Mammary epithelial cell (primary cell): ENCODE data around the gene LTB.
"Not testable (repeated sequence)": the region's sequence is repeated elsewhere in the genome, so short reads cannot be mapped to it uniquely, and the experiment has no call there.

Source experiments
- EZH2 ChIP-seq: IDR thresholded peaks from 2 replicates; pipeline ENCODE4 v1.6.1; 2012; ENCODE audit warnings: low read length, inconsistent platforms, borderline replicate concordance
- TF ChIP-seq, protein P1 (sequence below), 2 donors: IDR thresholded peaks in 1 of 2; conservative IDR thresholded peaks in 1 of 2; 2 replicates each; pipeline ENCODE4 v1.5.1; 2011 to 2012; ENCODE audit warnings: inconsistent platforms in 2 of 2, low read length in 2 of 2, mild to moderate bottlenecking in 2 of 2, control low read depth in 1 of 2, low read depth in 1 of 2; ENCODE audit not compliant: insufficient read depth in 1 of 2; ENCODE audit errors: extremely low read depth in 1 of 2

DNA sequence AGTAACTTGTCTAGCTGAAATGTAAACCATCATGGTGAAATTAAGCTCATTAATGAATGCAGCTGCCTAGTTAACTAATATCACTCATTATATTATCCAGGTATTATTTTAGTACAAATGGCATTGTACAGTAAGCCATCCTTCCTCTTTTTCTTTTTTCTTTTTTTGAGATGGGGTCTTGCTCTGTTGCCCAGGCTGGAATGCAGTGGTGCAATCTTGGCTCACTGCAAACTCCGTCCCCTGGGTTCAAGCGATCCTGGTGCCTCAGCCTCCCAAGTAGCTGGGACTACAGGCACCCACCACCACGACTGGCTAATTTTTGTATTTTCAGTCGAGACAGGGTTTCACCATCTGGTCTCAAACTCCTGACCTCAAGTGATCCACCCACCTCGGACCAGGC lies 8.5 kb upstream of the LTB start:
- TF ChIP-seq, protein P1, sequence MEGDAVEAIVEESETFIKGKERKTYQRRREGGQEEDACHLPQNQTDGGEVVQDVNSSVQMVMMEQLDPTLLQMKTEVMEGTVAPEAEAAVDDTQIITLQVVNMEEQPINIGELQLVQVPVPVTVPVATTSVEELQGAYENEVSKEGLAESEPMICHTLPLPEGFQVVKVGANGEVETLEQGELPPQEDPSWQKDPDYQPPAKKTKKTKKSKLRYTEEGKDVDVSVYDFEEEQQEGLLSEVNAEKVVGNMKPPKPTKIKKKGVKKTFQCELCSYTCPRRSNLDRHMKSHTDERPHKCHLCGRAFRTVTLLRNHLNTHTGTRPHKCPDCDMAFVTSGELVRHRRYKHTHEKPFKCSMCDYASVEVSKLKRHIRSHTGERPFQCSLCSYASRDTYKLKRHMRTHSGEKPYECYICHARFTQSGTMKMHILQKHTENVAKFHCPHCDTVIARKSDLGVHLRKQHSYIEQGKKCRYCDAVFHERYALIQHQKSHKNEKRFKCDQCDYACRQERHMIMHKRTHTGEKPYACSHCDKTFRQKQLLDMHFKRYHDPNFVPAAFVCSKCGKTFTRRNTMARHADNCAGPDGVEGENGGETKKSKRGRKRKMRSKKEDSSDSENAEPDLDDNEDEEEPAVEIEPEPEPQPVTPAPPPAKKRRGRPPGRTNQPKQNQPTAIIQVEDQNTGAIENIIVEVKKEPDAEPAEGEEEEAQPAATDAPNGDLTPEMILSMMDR (conservative IDR thresholded peaks at IDR 0.05 in 1 of 2, IDR thresholded peaks at IDR 0.05 in 1 of 2; ENCODE audit: extremely low read depth in 1 of 2, insufficient read depth in 1 of 2, low read depth in 1 of 2, low read length in 2 of 2): not testable (repeated sequence)
- TF ChIP-seq EZH2: not testable (repeated sequence)
